ENCODE results near the gene NDUFS8. TPM values are rescaled to one million over a fixed set of nuclear protein-coding genes. Genes with fewer than 3 reads are reported as not detected.

The NDUFS8 gene
- total and polyA plus RNA-seq, 3 experiments from 2014 or later = 132 to 170 (median 140) TPM

DNA sequence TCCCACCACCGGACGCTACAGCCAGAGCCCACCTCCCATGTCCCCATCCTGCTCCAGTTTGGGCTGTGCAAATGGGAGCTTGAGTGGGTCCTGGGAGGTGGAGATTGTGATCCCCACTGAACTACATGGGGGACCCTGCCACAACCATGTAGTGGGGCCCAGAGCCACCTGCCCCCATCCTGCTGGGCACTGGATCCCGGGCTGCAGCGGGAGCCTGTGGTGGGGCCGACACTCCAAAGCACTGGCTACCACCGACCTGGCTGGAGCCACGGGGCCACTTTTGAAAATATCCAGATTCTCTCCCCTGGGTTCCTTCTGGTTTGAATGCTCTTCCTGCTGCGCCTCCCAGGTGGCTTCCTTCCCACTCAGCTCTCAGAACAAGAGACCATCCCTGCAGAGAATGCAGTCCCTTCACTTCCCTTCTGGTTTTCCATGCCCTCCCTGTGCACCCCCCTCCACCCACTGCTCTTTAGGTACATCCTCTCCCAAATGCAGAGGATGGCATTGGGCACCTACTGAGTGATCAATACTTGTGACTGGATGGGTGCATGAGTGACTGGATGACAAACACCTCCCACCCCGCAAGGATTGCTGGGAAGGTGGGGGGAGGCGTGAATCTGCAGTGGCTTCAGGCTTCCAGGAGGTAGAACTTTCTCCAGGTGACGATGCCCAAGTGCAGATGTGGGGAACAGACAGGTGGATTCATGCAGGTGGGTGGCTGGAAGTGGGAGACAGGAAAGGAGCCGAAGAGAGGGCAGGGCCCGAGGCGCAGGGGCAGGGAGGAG lies 25.7 kb upstream of the NDUFS8 start:
- no peaks in the 10 kb centered on the region for H3K9me3 ChIP-seq (ENCODE audit: low read length)
- Mint-ChIP-seq H3K27me3 (no peaks in the 10 kb centered on the region), H3K4me1 (peaks cover 16 to 36% (median 16%) of the 10 kb centered on the region in 3 donors), H3K27ac (peak overlapping the region in 6 of 8 donors; percentile 78 to 91 (median 84)), H3K4me3 (peak overlapping the region; percentile 83 to 92 (median 88)), H3K9me3 (no peaks in the 10 kb centered on the region), H3K36me3 (no peaks in the 10 kb centered on the region)
- CTCF ChIA-PET = interaction anchor here (1.1 kb wide), 1 partner anchor 49 kb away, joined by 4 read pairs; no protein-coding TSS in a partner anchor
- no peaks in the 10 kb centered on the region for H3K27me3 ChIP-seq (ENCODE audit: insufficient read depth, low read length, poor library complexity, severe bottlenecking)
- POLR2A ChIA-PET = no interaction called here
- DNase-seq = no peak
- no peaks in the 10 kb centered on the region for H3K36me3 ChIP-seq (ENCODE audit: insufficient read depth, low read length)
- peak overlapping the region; percentile 56 for H3K4me3 ChIP-seq (ENCODE audit: low read length)
- H3K27ac ChIP-seq (ENCODE audit: low read depth, low read length) = peak overlapping the region; percentile 51
- peaks cover 9% of the 10 kb centered on the region for H3K4me1 ChIP-seq (ENCODE audit: insufficient read depth, low read length)

DNA sequence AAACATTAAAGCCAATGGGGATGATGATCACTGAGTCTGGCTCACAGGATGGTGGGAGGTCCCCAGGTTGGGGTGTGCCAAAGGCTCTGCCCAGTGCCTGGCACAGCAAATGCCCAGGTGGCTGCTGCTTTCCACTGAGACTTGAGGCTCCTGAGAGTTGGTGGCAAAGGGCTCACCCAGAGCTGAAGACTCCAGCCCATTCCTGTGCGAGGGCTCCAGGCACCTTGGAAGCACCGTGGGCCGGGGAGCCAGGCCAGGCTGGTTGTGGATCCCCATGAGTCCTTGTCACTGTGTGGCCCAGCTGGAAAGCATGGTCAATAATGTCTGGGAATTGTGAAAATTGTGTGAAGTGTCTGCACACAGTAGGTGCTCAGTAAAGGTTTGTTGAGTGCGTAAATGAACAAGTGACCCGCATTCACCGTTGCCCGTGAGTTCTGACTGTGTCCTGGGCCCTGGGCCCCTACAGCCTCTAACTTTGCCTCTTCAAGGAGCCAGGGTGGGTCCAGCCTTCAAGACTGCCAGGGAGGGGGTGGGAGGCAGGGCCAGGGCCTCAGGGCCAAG lies 23.8 kb upstream of the NDUFS8 start:
- Mint-ChIP-seq H3K27ac (no peak overlapping the region), H3K9me3 (no peaks in the 10 kb centered on the region), H3K4me1 (peaks cover 16 to 34% (median 16%) of the 10 kb centered on the region in 3 donors), H3K4me3 (peak overlapping the region in 5 of 7 donors; percentile 29 to 59 (median 32)), H3K27me3 (peaks cover 0 to 4% of the 10 kb centered on the region in 2 donors), H3K36me3 (no peaks in the 10 kb centered on the region)
- POLR2A ChIA-PET = no interaction called here
- no peaks in the 10 kb centered on the region for H3K36me3 ChIP-seq (ENCODE audit: insufficient read depth, low read length)
- H3K27me3 ChIP-seq (ENCODE audit: insufficient read depth, low read length, poor library complexity, severe bottlenecking) = no peaks in the 10 kb centered on the region
- no peak overlapping the region for H3K27ac ChIP-seq (ENCODE audit: low read depth, low read length)
- no peak overlapping the region for H3K4me3 ChIP-seq (ENCODE audit: low read length)
- DNase-seq = no peak
- H3K9me3 ChIP-seq (ENCODE audit: low read length) = no peaks in the 10 kb centered on the region
- peaks cover 9% of the 10 kb centered on the region for H3K4me1 ChIP-seq (ENCODE audit: insufficient read depth, low read length)
- CTCF ChIA-PET = no interaction called here

DNA sequence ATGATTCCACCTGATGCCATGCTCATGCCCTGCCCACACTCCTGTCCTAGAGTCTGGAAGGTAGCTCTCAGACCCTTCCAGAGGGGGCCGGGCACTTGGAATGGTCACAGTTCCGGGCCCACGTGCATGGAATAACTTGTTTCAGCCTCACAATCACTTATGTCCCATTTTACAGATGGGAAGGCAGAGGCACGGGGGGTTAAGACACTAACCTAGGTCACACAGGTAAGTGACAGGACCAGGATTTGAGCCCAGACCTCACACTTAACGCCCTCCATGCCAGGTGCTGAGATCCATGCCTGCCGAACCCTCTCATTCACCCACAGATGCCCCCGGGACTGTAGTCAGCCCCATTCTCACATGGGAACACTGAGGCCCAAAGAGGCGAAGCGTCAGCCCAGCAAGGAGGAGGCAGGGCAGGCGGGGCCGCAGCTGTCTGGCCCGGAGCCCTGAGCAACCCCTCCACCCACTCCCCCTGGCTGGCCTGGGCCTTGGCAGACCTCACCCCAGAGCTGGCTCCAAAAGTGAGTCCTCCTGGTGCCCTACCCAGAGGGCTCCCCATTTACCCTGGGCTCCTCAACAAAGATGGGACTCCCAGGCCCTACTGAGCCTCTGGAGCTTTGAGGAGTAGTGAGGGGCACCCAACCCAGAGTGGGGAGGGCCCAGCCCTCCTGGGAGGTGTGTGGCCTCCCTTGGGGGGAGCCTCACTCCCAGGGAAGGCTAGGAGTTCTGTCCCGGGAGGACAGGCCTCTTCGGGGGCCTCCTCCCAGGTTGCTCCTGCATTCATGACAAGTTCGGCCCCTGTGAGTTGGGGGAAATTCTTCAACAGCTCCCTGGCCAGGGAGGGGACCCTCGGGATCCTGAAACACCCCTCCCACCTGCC lies 22.7 kb upstream of the NDUFS8 start:
- Histone ChIP-seq H3K27me3 (ENCODE audit: insufficient read depth, low read length, poor library complexity, severe bottlenecking) (no peaks in the 10 kb centered on the region), H3K9me3 (ENCODE audit: low read length) (no peaks in the 10 kb centered on the region), H3K27ac (ENCODE audit: low read depth, low read length) (no peak overlapping the region), H3K36me3 (ENCODE audit: insufficient read depth, low read length) (no peaks in the 10 kb centered on the region), H3K4me3 (ENCODE audit: low read length) (no peak overlapping the region), H3K4me1 (ENCODE audit: insufficient read depth, low read length) (peaks cover 9% of the 10 kb centered on the region)
- peaks cover 0 to 4% of the 10 kb centered on the region in 2 donors for H3K27me3 Mint-ChIP-seq
- H3K27ac Mint-ChIP-seq = no peak overlapping the region
- H3K4me1 Mint-ChIP-seq = peaks cover 7 to 26% (median 9%) of the 10 kb centered on the region in 3 donors
- H3K9me3 Mint-ChIP-seq = no peaks in the 10 kb centered on the region
- no peak for DNase-seq
- no peaks in the 10 kb centered on the region for H3K36me3 Mint-ChIP-seq
- POLR2A ChIA-PET = no interaction called here
- no peak overlapping the region for H3K4me3 Mint-ChIP-seq
- CTCF ChIA-PET = interaction anchor here (2.0 kb wide), 1 partner anchor 13 kb away, joined by 5 read pairs; no protein-coding TSS in a partner anchor

DNA sequence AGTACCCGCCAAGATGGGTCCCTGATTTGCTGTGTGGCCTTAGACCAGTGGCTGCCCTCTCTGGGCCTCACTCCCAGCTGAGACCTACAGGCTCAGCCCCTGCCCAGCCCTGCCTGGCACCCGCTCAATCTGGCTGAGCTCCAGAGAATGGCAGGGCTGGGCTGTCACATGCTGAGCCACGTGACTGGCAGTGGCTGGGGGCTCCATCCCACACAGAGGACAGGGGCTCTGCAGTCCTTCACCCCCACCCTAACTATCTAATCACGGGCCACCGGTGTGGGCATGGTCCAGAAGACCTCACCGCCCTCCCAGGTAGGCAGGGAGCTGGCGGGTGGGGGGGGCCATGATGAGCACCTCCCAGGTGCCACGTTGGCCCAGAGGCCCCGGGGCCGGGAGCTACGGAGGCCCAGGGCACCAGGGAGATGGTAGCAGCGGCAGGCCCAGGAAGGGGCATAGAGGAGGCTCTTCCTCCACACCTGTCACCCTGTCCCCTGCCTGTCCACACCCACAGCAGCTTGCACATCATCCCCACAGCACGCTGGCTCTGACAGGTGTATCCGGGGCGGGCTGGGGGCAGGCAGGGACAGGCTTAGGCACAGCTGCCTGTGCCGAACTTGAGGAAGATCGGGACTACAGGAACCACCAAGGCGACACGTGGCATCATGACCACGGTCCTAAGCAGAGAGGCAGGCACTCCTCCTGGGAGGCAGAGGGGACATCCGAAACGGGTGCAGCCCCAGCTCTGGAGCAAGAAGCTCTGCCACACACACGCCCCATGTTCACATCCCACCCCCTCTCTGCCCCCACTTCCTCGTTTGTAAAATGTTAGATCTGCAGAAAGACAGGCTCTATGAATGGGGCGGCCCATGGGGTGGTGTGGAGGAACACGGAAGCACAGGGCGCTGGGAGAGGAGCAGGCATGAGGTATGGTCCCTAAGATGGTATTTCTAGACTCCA lies 21.8 kb upstream of the NDUFS8 start:
- Histone ChIP-seq H3K36me3 (ENCODE audit: insufficient read depth, low read length) (no peaks in the 10 kb centered on the region), H3K27ac (ENCODE audit: low read depth, low read length) (no peak overlapping the region), H3K9me3 (ENCODE audit: low read length) (no peaks in the 10 kb centered on the region), H3K27me3 (ENCODE audit: insufficient read depth, low read length, poor library complexity, severe bottlenecking) (no peaks in the 10 kb centered on the region), H3K4me3 (ENCODE audit: low read length) (no peak overlapping the region), H3K4me1 (ENCODE audit: insufficient read depth, low read length) (peaks cover 9% of the 10 kb centered on the region)
- no peaks in the 10 kb centered on the region for H3K9me3 Mint-ChIP-seq
- ChIA-PET CTCF (interaction anchor here (1.7 to 2.0 kb wide), 2 partner anchors 14 to 29 kb away, joined by 5 to 6 read pairs; no protein-coding TSS in a partner anchor), POLR2A (no interaction called here)
- DNase-seq = no peak
- no peaks in the 10 kb centered on the region for H3K36me3 Mint-ChIP-seq
- H3K4me1 Mint-ChIP-seq = peaks cover 4 to 21% (median 6%) of the 10 kb centered on the region in 3 donors
- H3K27ac Mint-ChIP-seq = peak overlapping the region in 3 of 8 donors; percentile 7 to 58 (median 11)
- peaks cover 0 to 4% of the 10 kb centered on the region in 2 donors for H3K27me3 Mint-ChIP-seq
- H3K4me3 Mint-ChIP-seq = no peak overlapping the region

DNA sequence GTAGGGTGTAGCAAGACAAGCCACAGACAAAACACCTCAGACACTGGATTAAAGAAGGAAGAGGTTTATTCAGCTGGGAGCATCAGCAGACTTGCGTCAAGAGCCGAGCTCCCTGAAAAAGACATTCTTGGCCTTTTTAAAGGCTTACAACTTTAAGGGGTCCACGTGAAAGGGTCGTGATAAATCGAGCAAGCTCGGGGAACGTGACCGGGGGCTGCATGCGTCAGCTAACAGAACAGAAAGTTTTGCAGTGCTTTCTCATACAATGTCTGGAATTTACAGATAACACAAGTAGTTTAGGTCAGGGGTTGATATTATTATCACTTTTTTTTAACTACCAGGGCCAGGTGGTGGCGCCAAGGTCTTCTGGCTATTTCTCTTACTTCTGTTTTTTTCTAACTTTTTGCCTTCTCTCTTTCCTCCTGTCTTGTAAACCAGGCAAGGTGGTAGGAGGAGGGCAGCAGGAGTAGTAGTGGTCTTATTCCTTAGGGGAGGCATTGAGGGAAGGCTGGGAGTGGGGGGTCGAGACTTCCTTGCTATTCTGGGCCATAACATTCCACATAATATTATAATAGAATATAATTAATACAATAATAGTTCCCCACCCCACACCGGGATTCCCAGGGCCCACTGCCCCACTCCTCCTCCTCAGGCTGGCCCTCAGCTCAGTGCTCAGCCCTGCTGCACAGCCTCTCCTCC lies 20.9 kb upstream of the NDUFS8 start:
- peaks cover 2 to 4% of the 10 kb centered on the region in 2 donors for H3K27me3 Mint-ChIP-seq
- POLR2A ChIA-PET = no interaction called here

DNA sequence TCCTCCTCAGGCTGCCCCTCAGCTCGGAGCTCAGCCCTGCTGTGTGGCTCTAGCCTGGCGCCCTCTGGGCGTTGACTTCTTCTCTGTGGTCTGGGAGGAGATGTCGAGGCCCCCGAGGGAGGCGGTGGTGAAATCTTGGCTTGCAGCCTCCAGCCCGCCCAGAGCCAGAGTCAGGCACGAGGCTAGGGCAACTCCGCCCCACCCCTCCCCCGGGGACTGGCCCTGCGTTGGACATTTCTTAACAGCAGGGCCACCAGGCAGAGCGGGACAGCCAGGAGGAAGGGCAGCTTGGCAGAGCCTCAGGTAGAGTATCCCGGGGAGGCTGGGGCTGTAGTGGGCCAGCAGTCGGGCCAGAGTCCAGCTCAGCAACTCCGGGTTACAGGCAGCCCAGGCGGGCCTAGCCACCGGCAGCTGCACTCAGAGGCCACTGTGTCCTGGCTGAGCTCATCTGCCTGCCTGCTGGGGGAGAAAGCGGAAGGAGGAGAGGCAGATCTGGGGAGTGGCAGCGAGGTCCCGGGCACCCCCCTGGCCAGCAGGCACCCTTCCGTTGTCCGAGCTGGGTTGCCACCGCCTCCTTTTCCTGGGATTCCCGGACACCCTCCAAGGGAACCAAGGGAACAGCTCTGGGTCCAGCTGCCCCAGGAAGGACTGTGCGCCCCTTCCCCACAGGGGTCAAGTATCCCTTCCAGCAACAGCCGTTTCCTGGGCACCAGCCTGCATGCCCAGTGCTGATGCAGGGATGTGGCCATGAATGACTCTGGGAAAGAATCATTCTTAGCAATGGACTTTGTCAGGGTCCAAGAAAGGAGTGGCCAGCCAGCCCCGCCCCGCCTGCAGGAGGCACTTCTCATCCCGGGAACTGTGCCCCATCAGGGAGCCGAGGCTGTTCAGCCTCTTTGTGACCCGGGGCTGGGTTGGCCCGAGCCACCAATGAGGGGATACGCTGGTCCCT lies 20.1 kb upstream of the NDUFS8 start, which contains the start of gene ALDH3B1:
Gene ALDH3B1, plus strand, starts transcription at position 238 of the 952 bp plus-strand sequence. CDS start 4,971 bp downstream, outside the sequence.
- H3K36me3 ChIP-seq (ENCODE audit: insufficient read depth, low read length) = no peaks in the 10 kb centered on the region
- no peak for DNase-seq
- ChIA-PET CTCF (interaction anchor here (1.1 to 1.7 kb wide), 2 partner anchors 12 to 27 kb away, joined by 3 to 6 read pairs; no protein-coding TSS in a partner anchor), POLR2A (no interaction called here)
- Mint-ChIP-seq H3K27ac (peak within 1 kb of the TSS in 3 of 8 donors; percentile 7 to 32 (median 27)), H3K36me3 (no peaks in the 10 kb centered on the region), H3K4me3 (peak within 1 kb of the TSS in 1 of 7 donors; percentile 30), H3K4me1 (peaks cover 0 to 11% (median 0%) of the 10 kb centered on the region in 3 donors), H3K27me3 (peaks cover 2 to 4% of the 10 kb centered on the region in 2 donors), H3K9me3 (no peaks in the 10 kb centered on the region)
- no peaks in the 10 kb centered on the region for H3K27me3 ChIP-seq (ENCODE audit: insufficient read depth, low read length, poor library complexity, severe bottlenecking)
- no peak within 1 kb of the TSS for H3K27ac ChIP-seq (ENCODE audit: low read depth, low read length)
- no peaks in the 10 kb centered on the region for H3K4me1 ChIP-seq (ENCODE audit: insufficient read depth, low read length)
- H3K4me3 ChIP-seq (ENCODE audit: low read length) = no peak within 1 kb of the TSS
- no peaks in the 10 kb centered on the region for H3K9me3 ChIP-seq (ENCODE audit: low read length)

More for the DNA sequence above, 20.9 kb upstream of the NDUFS8 start:
- H3K4me1 Mint-ChIP-seq = peaks cover 3 to 15% (median 4%) of the 10 kb centered on the region in 3 donors
- Histone ChIP-seq H3K27ac (ENCODE audit: low read depth, low read length) (no peak overlapping the region), H3K9me3 (ENCODE audit: low read length) (no peaks in the 10 kb centered on the region), H3K4me3 (ENCODE audit: low read length) (no peak overlapping the region), H3K4me1 (ENCODE audit: insufficient read depth, low read length) (peaks cover 4% of the 10 kb centered on the region), H3K27me3 (ENCODE audit: insufficient read depth, low read length, poor library complexity, severe bottlenecking) (no peaks in the 10 kb centered on the region), H3K36me3 (ENCODE audit: insufficient read depth, low read length) (no peaks in the 10 kb centered on the region)
- peak overlapping the region in 1 of 7 donors; percentile 30 for H3K4me3 Mint-ChIP-seq
- no peaks in the 10 kb centered on the region for H3K36me3 Mint-ChIP-seq
- DNase-seq = no peak
- H3K9me3 Mint-ChIP-seq = no peaks in the 10 kb centered on the region
- H3K27ac Mint-ChIP-seq = peak overlapping the region in 3 of 8 donors; percentile 7 to 32 (median 27)
- CTCF ChIA-PET = interaction anchor here (1.7 to 2.0 kb wide), 2 partner anchors 15 to 28 kb away, joined by 5 to 6 read pairs; no protein-coding TSS in a partner anchor

Data from CD8-positive, alpha-beta memory T cell (primary cell).